IPS-NIHi7 (cell line): ENCODE results near the gene AIRE.
A peak's percentile ranks its signal among the peaks of the same experiment; 100 is the strongest.
"Not testable (repeated sequence)": the region's sequence is repeated elsewhere in the genome, so short reads cannot be mapped to it uniquely, and the experiment has no call there.

Experiments used
- DNase-seq: peaks from one replicate; pipeline ENCODE4 v3.0.0; 2012; ENCODE audit warnings: mixed read lengths; ENCODE audit errors: extremely low spot score

AIRE gene

DNA sequence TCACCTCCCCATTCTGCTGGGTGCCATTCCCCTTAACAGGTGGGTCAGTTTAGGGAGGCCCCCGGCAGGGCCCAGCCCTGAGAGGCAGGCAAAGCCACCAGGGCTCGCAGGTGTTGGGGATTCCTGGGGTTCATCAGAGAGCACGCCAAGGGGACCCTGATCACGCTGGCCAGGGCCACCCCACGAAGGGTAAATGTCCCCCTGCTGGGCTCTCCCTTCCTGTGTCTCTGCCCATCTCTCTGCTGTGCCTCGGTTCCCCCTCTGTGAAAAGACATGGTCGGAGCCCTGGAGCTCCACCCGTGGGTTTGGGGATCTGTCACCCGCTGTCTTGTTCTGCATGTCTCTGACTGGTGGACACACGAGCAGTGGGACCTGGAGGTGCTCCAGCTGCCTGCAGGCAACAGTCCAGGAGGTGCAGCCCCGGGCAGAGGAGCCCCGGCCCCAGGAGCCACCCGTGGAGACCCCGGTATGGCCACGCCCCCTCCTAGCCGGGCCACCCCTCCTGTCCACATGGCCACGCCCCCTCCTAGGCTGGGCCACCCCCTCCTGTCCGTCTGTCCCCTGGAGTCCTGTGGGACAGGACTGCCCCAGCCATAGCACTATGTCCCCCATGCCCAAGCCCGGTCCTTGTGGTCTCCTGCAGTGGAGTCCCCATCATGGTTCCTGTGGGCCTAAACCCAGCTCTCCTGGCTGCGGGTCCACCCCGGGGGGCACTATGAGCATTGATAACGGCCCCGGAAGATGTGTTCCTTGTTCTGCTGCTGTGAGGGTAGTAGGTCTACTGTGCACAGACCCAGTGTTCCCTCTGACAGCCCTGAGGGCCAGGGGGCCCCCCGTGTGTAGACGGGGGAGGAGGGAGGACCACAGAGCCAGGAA, 6.5 kb downstream of the AIRE start:
- peak; percentile 76 for DNase-seq

DNA sequence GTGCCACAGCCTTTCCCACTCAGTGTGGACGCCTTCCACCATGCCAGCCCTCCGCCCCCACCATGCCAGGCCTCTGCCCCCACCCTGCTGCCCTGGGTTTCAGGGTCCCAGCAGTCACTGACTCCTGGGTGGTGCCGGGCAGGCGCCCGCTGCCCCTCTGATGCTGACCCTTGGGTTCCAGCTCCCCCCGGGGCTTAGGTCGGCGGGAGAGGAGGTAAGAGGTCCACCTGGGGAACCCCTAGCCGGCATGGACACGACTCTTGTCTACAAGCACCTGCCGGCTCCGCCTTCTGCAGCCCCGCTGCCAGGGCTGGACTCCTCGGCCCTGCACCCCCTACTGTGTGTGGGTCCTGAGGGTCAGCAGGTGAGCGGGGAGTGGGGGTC, 7.1 kb downstream of the AIRE start:
- DNase-seq: no peak

DNA sequence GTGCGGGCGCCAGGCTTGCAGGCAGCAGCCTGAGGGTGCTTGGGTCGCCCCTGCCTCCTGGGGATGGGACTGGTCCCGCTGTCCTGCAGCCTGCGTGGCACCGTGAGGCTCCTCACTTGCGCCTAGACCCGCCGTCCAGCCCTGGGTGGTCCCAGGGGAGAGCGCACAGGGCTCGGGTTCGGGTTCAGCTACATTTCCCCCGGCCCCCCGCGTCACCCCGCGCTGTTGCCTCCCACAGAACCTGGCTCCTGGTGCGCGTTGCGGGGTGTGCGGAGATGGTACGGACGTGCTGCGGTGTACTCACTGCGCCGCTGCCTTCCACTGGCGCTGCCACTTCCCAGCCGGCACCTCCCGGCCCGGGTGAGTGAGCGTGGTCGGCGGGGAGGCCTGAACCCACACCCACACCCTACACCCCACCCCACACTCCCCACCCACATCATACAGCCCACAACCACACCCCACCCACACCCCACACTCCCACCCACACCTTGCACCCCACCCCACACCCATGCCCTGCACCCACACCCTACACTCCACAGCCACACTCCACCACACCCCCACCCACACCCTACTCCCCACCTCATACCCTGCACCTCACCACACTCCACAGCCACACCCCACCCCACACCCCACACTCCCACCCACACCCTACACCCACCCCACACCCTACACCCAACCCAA, 8.0 kb downstream of the AIRE start:
- DNase-seq: no peak

DNA sequence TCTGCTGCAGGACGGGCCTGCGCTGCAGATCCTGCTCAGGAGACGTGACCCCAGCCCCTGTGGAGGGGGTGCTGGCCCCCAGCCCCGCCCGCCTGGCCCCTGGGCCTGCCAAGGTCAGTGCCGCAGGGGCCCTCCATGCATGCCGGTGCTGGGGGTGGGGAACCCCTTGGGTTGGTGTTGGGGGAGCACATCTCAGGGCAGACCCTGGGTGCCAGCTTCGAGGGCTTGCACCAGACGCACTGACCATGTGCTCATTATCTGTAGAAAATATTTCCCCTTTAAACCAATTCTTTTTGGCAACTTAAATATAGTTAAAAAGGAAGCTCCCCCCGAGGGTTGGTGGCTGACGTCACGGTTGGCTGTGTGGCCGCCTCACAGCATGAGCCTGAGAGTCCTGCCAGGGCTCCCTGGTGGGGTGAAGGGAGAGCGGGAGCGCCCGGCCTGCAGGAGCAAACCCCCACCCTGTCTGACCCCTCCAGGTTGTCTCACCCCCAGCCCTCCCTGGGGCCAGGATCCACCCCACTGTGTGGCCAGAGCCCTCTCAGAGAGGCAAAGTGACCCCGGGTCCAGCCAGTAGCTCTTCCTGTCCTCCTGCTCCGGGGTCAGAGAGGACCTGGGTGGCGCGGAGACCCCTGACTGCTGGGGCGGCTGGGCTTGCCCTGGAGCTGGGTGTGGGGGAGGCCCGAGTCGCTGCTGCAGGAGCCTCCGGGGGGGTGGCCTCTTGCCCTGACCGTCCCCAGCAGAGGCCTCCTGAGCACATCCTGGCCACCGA, 8.9 kb downstream of the AIRE start:
- DNase-seq: no peak

DNA sequence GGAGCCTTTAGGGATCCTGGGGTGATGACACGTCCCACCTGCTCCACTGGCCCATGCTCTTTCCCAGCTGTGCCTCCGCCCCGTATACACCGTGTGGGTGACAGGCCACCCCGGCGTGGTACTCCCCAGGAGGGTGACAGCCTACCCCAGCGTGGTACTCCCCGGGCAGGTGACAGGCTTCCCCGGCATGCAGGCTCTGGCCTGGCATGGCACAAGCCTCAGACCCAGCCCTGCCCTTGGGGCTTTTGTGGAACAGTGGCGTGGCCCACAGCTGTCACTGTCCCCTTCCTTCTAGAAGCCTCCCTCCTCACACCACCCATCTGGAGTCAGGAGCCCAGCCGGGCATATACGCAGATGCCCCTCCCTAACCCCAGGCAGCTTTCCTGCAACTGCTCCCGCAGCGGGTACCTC, 9.5 kb downstream of the AIRE start:
- DNase-seq: no peak

DNA sequence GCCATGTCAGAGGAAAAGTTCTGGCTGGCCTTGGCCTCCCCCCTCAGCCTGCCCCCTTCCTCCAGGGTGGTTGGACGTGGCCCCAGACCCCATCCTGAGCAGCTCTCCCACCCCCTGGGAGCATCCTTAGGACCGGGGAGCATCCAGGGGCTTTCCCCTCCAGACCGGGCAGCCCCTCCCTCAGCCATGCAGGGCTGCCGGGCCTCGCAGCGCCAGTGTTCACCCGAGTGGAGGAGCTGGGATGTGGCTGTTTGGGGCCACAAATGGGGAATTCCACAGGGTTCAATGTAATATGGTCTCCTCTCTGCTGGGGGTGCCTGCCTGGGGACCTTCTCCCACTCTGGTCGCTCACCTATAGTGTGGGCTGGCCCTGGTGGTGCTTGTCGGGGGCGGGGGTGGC, 10.0 kb downstream of the AIRE start:
- DNase-seq: no peak

DNA sequence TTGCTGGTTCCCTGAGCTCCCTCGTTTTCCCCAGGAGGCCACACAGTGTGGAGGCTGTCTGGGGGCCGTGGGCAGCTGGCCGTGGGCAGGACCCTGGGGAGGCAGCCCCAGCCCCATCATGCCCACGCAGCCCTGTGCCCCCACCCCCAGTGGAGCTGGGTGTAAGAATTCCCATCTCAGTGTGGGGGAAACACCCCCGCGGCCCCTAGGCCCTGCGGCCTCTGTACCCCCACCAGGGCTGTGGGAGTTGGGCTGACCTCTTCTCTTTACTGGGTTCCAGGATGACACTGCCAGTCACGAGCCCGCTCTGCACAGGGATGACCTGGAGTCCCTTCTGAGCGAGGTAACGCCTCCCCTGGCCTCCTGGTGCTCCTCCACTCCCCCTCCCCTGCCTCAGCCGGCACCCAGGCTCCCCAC, 10.4 kb downstream of the AIRE start:
- no peak for DNase-seq

DNA sequence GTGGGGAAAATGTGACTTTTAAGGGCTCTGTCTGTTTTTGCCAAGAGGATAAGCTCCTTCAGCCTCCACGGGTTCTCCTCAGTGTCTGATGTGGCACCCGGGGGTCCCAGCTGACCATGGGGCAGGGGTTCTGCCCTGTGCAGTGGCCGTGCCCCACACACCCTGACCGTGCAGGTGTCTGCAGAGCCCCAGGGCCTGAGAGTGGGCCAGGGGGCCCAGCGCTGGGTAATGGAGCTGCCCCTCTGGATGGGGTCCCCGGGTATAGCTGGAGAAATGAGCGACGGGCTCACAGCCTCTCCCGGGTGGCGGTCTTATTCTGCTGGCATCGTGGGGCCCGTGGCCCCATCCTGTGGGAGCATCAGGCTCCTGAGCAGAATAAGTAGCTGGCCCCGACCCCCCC, 11.2 kb downstream of the AIRE start:
- DNase-seq: no peak

DNA sequence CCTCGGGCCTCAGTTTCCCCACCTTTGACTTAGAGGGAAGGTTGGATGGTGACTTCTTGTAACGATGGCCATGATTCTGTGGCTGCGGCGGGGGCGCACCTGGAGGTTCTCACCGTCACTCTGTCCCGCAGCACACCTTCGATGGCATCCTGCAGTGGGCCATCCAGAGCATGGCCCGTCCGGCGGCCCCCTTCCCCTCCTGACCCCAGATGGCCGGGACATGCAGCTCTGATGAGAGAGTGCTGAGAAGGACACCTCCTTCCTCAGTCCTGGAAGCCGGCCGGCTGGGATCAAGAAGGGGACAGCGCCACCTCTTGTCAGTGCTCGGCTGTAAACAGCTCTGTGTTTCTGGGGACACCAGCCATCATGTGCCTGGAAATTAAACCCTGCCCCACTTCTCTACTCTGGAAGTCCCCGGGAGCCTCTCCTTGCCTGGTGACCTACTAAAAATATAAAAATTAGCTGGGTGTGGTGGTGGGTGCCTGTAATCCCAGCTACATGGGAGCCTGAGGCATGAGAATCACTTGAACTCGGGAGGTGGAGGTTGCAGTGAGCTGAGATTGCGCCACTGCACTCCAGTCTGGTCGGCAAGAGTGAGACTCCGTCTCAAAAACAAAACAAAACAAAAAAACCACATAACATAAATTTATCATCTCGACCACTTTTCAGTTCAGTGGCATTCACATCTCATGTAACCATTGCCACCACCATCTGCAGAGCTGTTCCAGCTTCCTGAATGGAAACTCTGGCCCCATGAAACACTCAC, 12.0 kb downstream of the AIRE start:
- DNase-seq: peak; percentile 94

DNA sequence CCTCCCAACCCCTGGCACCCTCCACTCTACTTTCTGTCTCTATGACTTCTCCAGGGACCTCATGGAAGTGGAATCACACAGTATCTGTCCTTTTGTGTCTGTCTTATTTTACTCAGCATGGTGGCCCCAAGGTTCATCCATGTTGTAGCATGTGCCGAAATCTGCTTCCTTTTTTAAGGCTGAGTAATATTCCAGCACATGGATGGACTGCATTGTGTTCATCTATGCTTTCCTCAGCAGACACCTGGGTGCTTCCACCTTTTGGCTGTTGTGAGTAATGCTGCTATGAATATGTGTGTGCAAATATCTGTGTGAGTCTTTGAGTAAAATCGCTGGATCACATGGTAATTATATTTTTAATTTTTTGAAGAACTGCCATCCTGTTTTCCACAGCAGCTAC, 12.6 kb downstream of the AIRE start:
- DNase-seq: no peak

DNA sequence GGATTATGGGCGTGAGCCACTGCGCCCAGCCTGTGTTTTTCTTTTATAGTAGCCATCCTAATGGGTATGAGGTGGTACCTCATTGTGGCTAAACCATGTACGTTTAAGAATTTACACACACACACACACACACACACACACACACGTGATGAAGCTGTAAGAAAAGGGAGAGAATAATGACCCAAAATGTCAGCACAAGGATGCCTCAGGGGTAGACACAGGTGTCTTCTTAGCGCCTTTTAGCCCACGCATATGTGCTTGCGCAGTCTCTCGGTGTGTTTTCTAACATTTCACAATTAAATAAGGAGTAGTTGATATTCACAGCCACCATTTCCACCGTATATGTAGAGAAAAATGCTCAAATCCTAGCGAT, 13.4 kb downstream of the AIRE start:
- no peak for DNase-seq

DNA sequence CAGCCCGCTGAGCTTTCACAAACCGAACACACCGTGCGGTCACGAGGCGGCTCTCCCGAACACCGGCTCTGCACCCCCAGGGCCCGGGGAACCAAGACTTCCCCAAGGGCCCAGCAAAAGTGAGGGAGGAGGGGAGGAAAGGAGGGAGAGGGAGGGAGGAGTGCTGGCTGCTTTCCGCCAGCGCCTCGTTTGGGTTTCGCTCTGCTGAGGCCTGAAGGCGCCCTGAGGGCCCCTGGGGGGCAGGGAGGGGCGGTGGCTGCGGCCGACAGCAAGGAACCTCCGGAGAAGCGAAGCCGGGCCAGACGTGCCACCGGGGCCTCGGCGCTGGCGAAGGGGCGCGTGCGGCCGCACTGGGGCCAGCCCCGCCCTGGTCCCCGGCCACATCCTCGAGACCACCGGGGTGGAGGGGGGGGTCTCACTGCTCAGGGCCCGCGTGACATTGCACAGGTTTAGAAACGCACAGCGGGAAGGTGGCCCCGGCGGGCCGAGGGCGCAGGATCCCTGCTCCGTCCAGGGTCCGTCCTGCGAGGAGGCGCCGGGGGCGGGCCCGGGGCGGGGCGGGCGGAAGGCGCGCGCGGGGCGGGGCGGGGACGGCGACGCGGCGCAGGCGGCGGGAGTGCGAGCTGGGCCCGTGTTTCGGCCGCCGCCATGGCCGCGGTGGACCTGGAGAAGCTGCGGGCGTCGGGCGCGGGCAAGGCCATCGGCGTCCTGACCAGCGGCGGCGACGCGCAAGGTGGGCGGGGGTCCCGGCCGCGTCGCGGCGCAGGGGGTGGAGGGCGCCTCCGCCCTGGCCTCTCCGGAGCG, 14.0 kb downstream of the AIRE start, which contains the start of gene PFKL:
Gene PFKL (plus strand): TSS at position 596 of the 804 bp plus-strand sequence. CDS start 53 bp downstream, at position 649.
- DNase-seq: peak; percentile 88

DNA sequence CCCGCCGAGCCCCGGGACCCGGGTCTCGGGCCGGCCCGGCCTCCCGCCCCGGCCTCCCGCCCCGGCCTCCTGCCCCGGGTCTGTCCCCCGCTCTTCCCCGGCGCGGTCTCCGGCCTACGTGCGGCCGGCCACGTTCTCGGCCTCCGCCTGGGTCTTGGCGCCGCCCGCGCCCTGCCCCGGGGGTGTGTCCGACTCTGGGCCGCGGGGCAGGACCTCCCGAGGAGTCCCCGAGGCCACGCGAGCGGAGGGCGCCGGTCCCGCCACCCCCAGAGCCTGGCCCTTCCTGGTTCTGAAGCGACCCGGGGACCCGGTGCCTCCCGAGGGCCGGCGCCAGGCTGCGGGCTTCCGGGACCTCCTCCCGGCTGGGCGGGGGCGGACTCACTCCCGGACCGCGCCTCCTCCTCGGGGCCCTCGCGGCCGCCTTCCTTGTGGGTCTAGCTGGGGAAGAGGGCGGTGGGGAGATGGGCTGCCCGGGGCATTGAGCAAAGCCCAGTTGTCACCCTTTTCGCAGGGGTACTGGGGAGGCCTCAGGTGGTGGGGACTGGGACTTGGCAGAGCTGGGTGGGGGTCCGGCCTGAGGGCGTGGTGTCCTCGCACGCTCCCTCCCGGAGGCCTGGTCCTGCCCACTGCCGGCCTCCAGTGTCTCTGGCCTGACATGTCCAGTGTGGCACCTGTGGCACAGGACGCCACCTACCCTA, 14.7 kb downstream of the AIRE start:
- DNase-seq: peak; percentile 78

DNA sequence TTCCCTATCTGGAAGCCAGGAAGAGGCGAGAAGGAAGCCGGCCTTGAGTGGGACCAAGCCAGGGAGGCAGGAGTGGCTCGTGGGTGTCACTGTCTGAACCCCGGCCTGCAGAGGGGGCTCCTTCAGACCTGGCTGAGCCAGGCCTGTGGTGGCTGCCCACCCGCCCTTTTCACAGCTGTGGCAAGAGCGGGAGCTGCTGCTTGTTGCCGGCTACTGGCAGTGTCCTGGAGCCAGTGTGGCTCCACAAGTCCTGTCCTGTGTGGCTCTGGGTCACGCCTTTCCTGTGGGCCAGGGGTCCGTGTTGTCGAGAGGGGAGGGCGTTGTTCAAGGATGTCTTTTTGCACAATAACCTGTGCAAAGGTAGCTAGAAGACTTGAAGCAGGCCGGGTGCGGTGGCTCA, 15.5 kb downstream of the AIRE start:
- DNase-seq: no peak

DNA sequence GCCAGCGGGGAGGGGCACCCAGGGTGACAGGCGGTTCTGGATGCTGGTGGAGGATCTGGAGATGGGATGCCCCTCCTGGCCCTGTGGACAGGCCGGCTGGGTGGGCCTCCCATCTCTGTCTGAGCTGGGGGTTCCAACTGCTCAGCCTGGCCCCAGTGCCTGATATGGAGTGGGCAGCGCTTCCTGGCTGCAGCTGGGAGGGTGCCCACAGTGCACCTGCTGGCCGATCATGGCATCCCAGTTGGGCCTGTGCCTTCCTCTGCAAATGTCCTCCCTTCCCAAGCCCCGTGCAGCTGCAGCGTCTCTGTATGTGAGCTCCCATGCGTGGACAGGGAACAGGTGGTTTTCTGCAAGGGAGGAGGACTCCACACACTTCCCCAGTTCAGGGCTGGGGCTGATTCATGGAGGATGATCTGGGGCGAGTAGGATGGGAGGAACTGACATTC, 16.3 kb downstream of the AIRE start:
- DNase-seq: no peak

DNA sequence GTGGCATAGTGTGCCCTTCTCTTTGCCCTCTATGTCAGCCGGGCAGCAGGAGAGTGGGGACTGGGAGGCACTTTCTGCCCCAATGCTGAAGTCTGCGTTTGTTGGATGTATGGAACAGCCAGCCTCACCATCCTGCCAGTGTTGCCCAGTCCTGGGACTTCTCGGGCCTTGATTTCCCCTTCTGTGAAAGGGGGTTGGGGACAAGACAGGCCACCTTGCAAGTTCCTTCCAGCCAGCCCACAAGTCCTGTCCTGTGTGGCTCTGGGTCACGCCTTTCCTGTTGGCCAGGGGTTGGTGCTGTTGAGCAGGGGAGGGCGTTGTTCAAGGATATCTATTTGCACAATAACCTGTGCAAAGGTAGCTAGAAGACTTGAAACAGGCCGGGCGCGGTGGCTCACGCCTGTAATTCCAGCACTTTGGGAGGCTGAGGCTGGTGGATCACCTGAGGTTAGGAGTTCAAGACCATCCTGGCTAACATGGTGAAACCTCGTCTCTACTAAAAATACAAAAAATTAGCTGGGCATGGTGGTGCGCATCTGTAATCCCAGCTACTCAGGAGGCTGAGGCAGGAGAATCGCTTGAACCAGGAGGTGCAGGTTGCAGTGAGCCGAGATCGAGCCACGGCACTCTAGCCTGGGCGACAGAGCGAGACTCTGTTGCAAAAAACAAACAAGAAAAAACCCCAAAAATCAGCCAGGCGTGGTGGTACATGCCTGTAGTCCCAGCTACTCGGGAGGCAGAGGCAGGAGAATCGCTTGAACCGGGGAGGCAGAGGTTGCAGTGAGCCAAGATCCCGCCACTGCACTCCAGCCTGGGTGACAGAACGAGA, 17.1 kb downstream of the AIRE start:
- not testable (repeated sequence) for DNase-seq

DNA sequence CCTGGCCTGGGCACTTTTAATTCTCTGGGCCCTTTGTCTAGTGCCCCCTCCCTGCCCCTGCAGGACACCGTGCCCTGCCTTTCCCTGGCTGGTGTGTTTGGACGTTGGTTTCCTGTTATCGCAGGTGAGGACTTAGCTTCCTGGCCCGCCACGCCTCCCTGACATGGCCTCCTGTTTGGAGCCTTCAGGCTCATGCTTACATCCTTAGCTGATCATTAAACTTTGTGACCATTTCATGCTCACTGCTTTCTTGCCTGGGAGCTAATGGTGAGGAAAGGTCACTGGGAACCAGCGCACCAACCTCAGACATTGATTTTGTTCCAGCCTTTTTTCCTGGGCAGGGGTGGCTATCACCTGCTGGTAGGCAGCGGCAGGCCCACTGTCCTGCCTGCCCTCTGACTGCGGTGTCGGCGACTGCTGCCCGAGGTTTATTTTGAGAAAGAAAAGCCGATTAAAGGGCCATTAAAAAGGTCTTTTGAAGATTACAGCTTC, 17.9 kb downstream of the AIRE start:
- no peak for DNase-seq

DNA sequence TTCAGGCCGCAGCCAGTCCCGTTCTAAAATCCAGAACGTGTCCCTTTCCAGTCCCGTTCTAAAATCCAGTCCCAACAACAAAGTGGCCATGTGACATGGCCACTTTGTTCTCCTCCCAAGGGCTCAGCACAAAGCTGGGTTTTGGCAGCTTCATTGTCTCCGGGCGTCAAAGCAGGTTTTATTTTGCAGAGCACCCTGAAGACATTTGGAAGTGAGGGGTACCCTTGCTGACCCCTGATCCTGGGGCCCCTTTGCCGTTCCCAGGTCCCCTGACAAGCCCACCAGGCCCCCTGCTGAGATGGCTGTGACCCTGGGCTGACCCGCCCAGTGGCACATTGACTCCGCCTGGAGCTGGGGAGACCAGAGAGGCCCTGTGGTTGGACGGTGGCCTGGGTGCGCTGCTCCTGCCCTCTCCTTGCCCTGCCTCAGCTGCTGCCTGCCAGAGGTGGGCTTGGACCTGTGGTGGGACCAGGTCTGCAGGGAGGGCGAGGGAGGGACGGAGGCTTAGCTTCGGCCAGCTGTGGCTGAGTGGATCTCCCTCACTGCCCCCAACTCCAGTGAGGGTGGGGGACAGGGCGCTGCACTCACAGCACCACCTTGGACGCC, 18.4 kb downstream of the AIRE start:
- DNase-seq: no peak

DNA sequence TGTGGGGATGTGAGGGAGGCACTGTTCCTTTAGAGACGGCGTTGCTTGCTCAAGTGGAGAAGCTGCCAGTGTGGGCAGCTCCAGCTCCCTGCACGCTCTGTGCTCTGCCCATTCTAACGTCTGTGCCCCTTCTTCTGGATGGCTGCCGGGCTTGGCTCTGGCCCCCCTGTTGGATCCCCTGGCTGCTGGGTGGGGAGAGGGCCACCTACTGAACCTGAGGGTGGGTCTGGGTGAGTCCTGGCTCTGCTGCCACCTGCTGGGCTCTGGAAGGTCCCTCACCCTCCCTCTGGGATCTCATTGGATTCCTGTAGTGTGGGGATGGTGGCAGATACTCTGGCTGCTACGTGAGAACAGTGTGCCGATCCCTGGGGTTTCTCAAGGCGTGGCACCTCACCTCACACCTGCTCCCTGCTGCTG, 19.2 kb downstream of the AIRE start:
- DNase-seq: peak; percentile 67
